ACHN (cell line): ENCODE data around the gene PNPLA3.

ENCODE experiments used
- DNase-seq: peaks from one replicate; pipeline ENCODE4 v3.0.0-alpha.2; 2015
- in situ Hi-C: cut with HindIII; loops from 2 replicates; pipeline ENCODE4 v1.10.0; 2017; ENCODE audit warnings: low sequenced_read_pairs, low pct_ligation_motif_present, low pct_unique_long_range_greater_than_20kb

Gene PNPLA3

DNA sequence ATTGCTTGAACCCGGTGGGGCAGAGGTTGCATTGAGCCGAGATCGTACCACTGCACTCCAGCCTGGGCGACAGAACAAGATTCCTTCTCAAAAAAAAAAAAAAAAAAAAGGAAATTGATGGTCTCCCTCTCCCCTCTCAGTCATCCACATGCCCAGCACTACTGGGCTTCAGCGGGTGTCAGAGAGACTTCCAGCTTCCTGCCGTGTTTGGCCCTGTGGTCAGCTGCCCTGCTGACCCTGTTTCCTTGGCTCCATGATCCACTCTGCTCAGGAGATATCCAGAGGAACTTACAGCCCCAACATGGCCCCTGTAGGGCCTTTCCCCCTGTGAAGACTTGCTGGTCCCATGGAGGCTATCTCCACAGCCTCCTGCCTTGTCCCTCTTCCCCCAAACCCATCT is 6.1 kb upstream of the PNPLA3 start:
- in situ Hi-C loops = no loop called here
- no peak for DNase-seq

DNA sequence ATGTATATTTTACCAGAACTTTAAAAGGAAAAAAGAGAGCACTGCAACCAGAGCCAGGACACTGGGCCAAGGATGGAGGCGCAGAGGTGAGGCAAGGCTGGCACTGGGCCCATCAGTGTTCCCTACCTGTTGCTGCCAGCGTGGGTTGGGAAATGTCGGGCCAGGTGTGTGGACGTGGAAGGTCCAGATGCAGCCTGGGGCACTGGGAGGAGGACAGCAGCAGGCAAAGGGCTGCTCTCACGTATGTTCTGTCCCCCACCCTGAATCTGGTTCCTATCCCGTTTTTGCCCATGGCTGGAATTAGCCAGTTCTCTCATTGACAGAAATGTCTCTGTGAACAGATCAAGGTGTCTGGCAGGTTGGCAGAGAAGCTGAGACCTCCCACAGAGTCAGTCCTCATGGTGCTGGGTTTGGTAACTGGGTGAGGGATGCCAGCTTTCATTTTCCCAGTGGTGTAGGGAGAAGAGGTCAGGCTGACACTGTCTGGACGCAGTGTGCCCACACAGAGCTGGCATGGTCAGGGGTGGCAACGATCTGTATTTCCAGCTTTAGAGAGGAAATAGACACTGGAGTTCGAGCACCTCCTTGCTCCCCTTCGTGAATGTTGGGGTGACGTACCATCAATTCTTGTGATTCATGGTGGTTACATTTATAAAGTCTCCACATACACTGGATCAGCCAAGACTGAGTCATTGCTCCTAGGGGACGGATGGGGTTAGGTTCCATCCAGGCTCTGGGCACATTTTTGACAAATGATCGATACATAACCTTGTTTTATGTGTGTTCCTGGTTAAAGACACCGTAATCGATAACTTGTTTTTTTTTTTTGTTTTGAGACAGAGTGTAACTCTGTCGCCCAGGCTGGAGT is 4.3 kb upstream of the PNPLA3 start:
- in situ Hi-C loops = no loop called here
- no peak for DNase-seq

GRCh38 chr22:43921370-43921769 is 2.2 kb upstream of the PNPLA3 start:
- peak; percentile 68 for DNase-seq
- in situ Hi-C loops = no loop called here

DNA sequence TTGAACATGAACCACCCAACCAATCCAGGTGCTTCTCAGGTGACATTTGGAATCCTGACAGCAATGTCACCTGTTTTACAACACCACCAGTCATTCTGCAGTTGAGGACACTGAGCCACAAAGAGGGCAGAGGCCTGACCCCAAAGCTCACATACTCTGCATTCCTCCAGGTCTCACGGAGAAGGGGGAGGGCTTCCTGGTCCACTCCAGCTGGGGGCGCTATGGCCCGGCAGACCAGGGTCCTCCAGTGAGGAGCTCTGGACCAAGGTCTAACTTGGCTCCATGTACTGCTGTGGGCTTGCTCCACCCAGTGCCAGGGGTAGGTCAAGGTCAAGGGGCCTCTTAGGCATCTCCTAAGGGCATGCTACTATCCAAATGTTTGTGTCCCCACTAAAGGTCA is 1.5 kb upstream of the PNPLA3 start:
- in situ Hi-C loops = no loop called here
- DNase-seq = no peak

DNA sequence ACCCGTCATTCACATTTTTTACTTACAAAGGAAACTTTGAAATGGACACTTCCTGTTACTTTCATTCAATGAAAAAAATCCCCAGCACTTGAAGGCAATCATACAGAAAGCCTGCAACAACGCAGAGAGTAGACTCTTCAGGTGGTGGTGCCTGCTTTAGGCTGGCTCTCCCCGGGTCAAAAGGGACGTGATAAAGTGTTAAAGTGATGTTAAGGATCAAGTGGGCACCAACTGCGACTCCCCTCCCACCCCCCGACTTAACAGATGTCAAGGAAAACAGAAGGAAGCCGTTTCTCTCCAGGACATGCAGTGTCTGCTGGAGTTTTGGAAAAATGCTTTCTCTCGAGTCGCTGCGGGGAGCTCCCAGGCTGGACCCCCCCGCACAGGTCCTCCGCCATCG is 414 bp upstream of the PNPLA3 start:
- DNase-seq = peak; percentile 26

DNA sequence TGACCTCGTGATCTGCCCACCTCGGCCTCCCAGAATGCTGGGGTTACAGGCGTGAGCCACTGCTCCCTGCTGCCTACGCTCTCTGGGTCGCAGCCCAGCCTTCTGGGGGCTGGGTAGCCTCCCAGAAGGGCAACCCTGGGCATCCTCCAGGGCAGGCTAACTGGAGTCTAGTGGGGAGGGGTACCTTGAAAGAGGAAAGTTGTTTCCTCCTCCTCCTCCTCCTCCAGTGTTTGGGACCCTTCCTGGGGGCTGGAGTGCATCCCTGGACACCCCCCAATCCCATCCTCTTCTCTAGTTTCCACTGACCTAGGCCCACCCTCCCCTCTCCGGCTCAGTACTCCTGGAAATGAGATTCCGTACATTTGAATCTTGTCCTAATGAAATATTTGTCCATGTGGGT is 1.3 kb downstream of the PNPLA3 start:
- DNase-seq = no peak
- in situ Hi-C loops = no loop called here

More for the DNA sequence above, 414 bp upstream of the PNPLA3 start:
- in situ Hi-C loops = no loop called here

DNA sequence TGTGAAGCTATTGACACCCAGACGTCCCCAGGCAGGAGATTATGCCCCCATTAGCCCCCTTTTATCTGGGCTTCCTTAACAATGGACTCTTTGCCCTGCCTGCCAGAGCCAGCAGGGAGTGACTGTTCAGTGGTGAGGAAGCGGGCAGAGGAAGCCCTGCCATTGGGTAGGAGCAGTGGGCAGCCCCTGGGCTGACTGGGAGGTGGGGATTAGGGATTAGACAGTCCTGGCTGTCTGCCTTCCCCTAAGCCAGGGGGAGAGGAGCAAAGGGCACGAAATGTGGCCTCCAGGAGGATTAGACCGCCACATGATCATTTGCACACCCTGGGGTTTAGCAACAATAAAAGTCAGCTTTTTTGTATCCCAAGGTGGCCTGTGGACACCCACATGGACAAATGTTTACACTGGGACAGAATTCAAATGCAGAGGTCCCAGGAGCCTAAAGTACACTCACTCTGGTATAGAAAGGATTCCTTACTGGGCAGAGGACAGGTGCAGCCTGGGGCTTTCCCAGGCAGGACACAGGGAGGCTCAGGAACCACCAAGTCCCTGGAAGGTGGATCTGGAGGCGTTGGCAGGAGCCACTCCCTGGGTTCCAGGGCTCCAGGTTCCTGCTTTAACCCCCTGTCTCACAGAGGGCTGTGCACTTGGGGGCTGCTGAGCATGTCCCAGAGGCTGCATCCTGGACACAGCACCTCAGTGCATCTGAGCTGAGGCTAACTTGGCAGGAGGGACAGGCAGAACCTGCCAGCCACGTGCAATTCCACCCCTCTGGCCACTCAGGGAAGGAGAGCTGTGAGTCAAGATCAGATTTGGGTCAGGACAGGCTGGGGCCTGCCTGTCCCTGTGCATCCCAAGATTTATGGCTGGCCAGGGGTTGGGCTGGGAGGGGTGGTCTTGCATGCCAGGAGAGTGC is 2.1 kb downstream of the PNPLA3 start:
- in situ Hi-C loops = no loop called here
- DNase-seq = peak; percentile 21

GRCh38 chr22:43926349-43926710 is 2.7 kb downstream of the PNPLA3 start:
- no peak for DNase-seq
- in situ Hi-C loops = no loop called here

- no peak for DNase-seq
These were observed 4.9 kb downstream of the PNPLA3 start for GRCh38 chr22:43928468-43928867.

GRCh38 chr22:43928908-43929307 is 5.3 kb downstream of the PNPLA3 start:
- DNase-seq = no peak
- in situ Hi-C loops = no loop called here

More at GRCh38 chr22:43928468-43928867, 4.9 kb downstream of the PNPLA3 start:
- in situ Hi-C loops = no loop called here

- in situ Hi-C loops = no loop called here
- no peak for DNase-seq
These were observed 8.2 kb downstream of the PNPLA3 start for GRCh38 chr22:43931771-43932170.

DNA sequence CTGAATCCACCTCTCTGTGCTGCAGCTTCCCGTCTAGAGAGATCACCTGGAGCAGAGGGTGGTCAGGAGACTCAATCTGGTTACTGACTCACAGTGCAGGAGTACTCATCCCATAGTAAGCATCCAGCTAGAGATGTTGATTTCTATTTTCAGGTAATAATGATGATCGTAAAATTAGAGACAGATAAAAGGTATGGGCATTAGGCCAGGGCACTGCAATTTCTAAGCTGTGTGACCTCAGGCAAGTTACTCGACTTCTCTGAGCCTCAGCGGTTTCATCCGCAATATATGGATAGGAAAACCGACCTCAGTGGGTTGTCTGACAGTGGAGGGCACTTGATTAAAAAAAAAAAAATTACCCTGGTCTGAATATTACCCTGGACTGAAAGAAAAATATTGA is 17.8 kb downstream of the PNPLA3 start:
- DNase-seq = no peak
- in situ Hi-C loops = no loop called here

DNA sequence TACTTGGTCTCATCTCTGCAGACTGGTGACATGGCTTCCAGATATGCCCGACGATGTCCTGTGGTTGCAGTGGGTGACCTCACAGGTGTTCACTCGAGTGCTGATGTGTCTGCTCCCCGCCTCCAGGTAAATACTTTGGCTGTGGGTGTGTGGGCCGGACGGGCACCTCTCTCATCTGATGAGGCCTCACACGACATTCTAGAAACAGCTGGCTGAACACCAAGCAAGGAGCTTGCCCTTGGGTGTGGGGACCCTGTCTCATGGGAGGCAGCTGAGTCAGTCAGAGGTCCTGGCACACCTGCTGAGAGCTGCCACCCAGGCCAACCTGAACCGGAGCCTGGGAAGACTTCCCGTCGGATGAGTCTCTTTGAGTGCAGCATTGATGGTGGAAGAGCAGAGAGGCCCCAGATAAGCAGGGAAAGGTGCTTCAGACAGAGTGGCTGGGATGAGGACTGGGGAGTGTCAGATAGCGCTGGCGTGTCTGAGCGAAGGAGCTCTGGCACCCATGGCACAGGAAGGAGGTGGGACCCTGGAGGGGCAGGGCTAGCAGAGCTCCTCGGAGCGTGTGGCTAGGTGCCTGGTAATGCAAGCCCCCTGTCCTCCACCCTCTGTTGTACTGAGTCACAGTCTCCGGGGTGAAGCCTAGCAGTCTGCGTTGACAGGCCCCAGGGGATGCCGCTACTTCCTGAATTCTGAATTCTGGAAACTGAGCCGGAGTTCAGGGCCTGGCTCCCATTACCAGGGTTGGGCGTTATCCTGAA is 21.2 kb downstream of the PNPLA3 start:
- in situ Hi-C loops = no loop called here
- DNase-seq = no peak

DNA sequence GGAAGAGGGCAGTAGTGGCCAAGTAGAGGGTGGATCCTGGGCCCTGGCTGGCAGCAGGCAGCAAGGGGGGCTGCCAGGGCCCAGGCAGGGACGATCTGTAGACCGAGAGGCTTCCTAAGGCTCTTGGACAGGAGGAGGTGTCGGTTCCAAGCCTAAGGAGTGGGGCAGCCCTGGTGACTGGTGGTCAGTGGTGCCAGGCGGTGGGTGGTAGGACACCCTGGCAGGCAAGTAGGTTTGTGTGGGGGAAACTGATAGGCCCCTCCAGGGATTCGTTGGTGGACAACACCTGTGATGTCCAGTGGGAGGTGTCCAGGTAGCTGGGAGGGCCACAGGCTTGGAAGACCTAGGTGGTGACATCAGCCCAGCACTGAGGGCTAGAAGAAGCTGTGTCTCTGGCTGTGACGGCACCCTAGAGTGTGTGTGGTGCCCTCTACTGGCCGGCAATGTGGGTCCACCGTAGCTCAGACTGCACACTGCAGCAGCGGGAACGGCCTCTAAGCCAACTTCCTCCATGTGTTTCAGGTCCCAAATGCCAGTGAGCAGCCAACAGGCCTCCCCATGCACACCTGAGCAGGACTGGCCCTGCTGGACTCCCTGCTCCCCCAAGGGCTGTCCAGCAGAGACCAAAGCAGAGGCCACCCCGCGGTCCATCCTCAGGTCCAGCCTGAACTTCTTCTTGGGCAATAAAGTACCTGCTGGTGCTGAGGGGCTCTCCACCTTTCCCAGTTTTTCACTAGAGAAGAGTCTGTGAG is 22.2 kb downstream of the PNPLA3 start:
- peak; percentile 55 for DNase-seq
- in situ Hi-C loops = no loop called here

DNA sequence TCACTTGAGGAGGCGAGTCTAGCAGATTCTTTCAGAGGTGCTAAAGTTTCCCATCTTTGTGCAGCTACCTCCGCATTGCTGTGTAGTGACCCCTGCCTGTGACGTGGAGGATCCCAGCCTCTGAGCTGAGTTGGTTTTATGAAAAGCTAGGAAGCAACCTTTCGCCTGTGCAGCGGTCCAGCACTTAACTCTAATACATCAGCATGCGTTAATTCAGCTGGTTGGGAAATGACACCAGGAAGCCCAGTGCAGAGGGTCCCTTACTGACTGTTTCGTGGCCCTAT is 22.7 kb downstream of the PNPLA3 start:
- in situ Hi-C loops = no loop called here
- peak; percentile 39 for DNase-seq

DNA sequence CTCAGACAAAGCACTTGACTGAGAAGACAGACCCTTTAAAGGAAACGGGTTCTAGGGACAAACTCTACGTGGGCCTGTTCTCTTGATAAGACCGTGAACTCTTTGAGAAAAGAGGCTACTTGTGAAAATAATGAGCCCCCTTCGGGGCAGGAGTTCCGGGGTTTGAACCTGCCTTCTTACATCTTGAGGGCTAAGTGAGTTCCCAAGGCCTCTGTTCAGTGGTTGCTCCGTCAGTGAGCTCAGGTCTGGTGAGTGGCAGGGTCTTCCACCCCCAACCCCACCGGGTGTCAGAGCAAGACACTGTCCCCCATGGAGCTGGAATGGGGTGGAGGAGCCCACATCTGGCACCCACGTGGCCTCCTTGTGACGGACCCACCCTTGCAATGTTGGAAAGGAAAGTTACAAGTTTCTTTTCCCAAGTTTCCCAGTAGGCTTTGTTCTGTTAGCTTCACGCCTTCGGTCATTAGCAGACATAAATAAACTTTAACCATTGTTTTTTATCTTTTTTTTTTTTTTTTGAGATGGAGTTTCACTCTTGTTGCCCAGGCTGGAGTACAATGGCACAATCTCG is 25.3 kb downstream of the PNPLA3 start:
- in situ Hi-C loops = no loop called here
- DNase-seq = no peak

DNA sequence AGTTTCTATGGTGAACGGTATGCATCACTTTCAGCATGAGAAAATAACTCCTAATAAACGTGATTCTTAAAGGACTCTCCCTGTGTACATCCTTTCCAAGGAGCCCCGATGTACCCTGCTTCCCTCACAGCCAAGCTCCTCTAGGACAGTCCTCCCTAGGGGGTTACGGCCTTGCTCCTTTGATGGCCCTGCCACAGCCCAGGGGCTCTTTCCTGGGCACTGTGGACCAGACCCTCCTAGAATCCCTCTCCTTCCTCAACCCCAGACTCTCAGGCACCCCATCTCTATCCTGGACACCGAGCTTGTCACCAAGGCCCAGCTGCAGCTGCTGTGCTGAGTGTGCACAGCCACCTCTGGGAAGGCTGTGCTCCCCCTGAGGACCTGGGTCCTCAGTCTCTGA is 27.8 kb downstream of the PNPLA3 start:
- in situ Hi-C loops = no loop called here

GRCh38 chr22:43951966-43952365 is 28.4 kb downstream of the PNPLA3 start:
- in situ Hi-C loops = no loop called here

More for the DNA sequence above, 27.8 kb downstream of the PNPLA3 start:
- no peak for DNase-seq

More at GRCh38 chr22:43951966-43952365, 28.4 kb downstream of the PNPLA3 start:
- no peak for DNase-seq
